ENCODE data around the gene TJP2.

The TJP2 gene

GRCh38 chr9:69173891-69174615 is at the start of gene TJP2:
TJP2 (plus strand) TSS chr9:69174277; CDS start chr9:69174373, 96 bp downstream.
- DNase-seq, result peak; percentile 76

- peak; percentile 22 for DNase-seq
Observed at GRCh38 chr9:69130456-69131441, 43.3 kb upstream of the TJP2 start.

- DNase-seq, result no peak
Observed at GRCh38 chr9:69131682-69132081, 42.4 kb upstream of the TJP2 start.

GRCh38 chr9:69132361-69132760 is 41.7 kb upstream of the TJP2 start:
- no peak for DNase-seq

GRCh38 chr9:69134412-69134811 is 39.7 kb upstream of the TJP2 start:
- DNase-seq, result no peak

GRCh38 chr9:69136185-69136584 is 37.9 kb upstream of the TJP2 start:
- no peak for DNase-seq

GRCh38 chr9:69136779-69137178 is 37.3 kb upstream of the TJP2 start:
- DNase-seq, result no peak

GRCh38 chr9:69137311-69137710 is 36.8 kb upstream of the TJP2 start:
- DNase-seq, result no peak

- DNase-seq, result no peak
Observed at GRCh38 chr9:69139596-69139995, 34.5 kb upstream of the TJP2 start.

GRCh38 chr9:69140123-69140735 is 33.8 kb upstream of the TJP2 start:
- DNase-seq, result no peak

GRCh38 chr9:69141851-69142250 is 32.2 kb upstream of the TJP2 start:
- no peak for DNase-seq

- DNase-seq, result no peak
Observed at GRCh38 chr9:69143291-69143690, 30.8 kb upstream of the TJP2 start.

- DNase-seq, result no peak
Observed at GRCh38 chr9:69145144-69145715, 28.8 kb upstream of the TJP2 start.

- no peak for DNase-seq
Observed at GRCh38 chr9:69147041-69147834, 26.8 kb upstream of the TJP2 start.

- DNase-seq, result no peak
Observed at GRCh38 chr9:69149321-69149807, 24.7 kb upstream of the TJP2 start.

GRCh38 chr9:69151506-69151905 is 22.6 kb upstream of the TJP2 start:
- no peak for DNase-seq

GRCh38 chr9:69153707-69154521 is 20.2 kb upstream of the TJP2 start:
- DNase-seq, result no peak

- DNase-seq, result no peak
Observed at GRCh38 chr9:69155341-69156030, 18.6 kb upstream of the TJP2 start.

- no peak for DNase-seq
Observed at GRCh38 chr9:69157751-69158466, 16.2 kb upstream of the TJP2 start.

- no peak for DNase-seq
Observed at GRCh38 chr9:69158471-69158870, 15.6 kb upstream of the TJP2 start.
